GM12874 (cell line): ENCODE measurements around the gene PEX14.

ENCODE experiments used
- TF ChIP-seq, protein P1 (sequence below): IDR thresholded peaks from 2 replicates; pipeline ENCODE4 v1.5.1; 2011; ENCODE audit warnings: low read depth, mild to moderate bottlenecking, control low read depth, low read length, moderate library complexity; ENCODE audit not compliant: insufficient read depth

PEX14 gene

DNA sequence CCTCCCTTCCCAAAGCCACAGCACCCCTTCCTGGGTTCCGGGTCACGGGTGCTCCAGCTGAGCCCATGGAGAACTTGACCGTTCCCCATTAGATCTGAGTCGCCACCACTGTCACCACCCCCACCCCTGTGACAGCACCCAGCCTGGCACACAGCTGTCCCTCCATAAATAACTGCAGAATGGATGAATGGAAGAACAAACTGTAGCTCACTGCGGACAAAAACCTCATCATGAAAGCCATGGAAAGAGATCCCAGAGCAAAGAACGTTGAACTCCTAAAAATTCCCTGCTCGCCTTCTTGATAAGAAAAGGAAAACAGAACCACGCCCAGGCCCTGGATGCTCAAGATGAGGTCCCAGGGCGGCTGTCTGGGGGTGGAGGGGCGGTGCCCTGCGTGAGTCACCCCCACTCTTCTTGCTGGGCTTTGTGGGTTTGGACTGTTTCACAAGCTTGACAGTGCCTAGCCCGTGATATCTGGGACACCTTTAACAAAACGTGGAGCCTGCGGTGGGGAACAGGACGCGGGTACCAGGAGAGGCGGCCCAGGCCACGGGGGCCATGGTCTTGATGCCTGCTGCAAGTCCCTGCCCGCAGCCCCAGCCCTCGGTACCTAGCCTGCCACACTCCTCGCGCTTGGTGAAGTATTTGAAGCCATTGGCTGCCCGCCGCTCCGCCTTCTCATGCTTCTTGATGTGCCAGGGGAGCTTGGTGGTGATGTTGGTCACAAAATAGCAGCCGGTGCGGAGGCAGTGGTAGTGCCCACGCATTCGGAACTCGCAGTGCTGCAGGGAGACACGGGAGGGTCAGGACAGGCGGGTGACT is 169.8 kb downstream of the PEX14 start:
- TF ChIP-seq, protein P1, sequence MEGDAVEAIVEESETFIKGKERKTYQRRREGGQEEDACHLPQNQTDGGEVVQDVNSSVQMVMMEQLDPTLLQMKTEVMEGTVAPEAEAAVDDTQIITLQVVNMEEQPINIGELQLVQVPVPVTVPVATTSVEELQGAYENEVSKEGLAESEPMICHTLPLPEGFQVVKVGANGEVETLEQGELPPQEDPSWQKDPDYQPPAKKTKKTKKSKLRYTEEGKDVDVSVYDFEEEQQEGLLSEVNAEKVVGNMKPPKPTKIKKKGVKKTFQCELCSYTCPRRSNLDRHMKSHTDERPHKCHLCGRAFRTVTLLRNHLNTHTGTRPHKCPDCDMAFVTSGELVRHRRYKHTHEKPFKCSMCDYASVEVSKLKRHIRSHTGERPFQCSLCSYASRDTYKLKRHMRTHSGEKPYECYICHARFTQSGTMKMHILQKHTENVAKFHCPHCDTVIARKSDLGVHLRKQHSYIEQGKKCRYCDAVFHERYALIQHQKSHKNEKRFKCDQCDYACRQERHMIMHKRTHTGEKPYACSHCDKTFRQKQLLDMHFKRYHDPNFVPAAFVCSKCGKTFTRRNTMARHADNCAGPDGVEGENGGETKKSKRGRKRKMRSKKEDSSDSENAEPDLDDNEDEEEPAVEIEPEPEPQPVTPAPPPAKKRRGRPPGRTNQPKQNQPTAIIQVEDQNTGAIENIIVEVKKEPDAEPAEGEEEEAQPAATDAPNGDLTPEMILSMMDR = no peak

DNA sequence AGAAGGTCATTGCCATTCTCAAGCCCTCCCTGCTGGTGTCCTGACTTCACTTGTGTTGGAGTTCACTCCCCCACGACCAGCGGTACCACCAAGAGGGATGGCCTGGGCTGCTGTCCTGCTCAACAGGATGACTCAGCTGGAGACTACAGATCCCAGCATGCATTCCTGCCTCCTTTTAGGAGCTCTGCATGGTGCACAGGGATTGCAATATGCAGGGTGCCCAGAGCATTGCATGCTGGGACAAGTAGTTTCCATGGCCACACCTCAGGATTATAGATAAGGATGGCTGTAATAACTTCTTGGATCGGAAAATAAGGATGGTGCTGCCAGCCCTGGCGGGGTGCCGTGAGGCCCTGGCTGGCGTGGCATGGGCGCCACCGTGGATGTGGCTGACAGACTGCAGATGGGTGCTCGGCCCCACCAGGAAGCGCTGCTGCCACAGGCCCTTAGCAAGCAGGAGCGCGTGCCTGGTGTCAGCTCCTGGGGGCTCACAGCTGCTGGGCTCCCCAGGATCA is 171.7 kb downstream of the PEX14 start:
- TF ChIP-seq, protein P1 = no peak

DNA sequence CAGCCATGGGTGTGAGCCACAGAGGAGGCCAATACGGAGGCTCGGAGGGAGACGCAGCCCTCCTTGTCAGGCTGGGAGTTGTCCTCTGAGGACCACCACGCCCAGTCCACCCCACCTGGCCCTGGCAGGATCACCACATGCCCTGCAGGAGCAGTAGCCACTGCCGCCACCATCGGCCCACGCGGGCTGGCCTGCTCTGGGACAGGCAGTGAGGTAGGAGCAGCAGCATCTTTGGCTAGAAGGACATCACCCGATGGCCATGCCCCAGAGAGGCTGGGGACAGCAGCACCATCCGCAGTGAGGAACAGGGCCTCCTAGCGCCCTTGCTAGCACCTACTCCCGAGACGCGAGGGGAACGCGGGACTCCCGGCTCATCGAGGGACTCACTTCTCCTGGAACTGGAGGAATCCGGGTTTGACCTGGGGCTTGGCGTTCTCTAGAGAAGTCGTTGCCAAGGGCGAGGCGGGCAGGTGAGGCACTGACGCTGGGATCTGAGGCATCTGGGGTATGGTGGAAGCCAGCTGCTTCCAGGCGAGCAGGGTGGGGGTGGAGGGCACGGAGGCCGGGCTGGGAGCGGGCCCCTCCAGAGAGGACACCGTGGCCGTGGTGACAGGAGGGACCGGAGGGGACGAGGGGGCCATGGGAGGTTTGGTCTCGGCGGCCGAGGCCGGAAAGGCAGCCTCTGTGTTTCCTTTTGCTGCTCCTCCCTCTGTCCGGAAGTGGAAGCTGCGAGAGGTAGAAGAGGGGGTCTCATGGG is 172.8 kb downstream of the PEX14 start:
- TF ChIP-seq, protein P1 = no peak

DNA sequence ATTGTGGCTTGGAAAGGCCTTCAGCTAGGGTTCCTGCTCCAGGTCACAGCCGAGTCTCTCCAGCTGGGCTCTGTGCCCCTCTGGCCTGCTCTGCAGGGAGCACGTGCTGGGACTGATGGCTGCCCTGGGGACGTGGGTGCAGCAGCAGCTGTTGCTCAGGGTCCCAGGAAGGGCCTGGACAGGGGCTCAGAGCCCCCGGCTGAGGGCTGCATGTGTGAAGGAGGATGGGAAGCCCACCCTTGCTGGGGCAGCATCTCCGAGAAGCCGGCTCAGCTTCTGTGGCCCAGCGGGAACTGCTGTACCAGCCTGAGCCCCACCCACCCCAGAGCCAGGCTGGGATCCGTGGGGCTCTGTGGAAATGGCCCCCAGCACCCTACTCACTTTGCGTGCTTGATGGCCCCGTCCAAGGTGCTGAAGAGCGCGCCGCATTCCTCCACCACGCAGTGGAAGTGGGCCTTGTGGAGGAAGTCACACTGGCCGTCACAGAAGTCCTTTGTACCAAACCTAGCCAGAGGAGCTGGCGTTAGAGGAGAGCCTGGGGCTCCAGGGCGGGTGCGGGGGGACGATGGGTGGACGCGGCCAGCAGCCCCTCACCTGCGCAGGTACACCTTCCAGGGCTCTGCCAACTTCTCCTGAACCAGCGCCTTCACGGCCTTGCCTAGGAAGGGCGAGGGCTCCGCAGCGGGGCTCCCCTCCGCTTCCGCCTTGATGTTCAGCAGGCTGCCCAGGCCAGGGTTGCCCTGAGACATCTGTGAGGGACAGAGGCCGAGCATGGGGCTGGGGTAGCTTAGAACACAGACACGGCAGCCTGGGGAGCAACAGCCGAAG is 174.2 kb downstream of the PEX14 start:
- TF ChIP-seq, protein P1 = no peak

DNA sequence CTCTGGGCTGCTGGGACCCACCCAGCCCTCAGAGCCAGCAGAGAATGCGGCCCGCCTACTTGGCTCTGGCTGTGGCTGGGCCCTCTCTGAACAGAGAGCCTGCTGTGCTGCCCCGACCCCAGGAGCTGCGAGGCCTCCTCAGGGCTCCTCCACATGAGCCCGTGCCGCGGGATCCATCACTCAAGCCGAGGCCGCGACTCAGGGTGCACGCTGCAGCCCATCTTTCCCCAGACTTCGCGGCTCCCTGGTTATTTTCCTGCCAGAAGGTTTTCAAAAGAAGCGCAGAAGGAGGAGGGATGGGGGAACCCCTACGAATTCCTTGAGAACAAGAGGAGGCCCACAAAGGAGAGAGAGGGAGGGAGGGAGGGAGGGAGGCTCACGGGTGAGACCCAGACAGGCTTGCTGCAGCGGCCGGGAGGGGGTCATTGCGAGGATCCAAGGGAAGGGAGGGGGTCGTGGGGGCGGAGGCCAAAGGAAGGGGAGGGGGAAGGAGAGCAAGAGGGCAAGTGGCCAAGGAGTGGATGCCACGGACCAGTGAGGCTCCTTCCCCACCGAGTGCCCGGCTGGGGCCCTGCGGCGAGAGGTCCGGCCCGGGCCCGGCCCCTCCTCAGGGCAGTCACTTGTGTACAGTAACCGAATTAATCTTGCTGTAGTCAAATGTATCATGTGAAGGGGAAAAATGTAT is 174.9 kb downstream of the PEX14 start:
- TF ChIP-seq, protein P1 = no peak

DNA sequence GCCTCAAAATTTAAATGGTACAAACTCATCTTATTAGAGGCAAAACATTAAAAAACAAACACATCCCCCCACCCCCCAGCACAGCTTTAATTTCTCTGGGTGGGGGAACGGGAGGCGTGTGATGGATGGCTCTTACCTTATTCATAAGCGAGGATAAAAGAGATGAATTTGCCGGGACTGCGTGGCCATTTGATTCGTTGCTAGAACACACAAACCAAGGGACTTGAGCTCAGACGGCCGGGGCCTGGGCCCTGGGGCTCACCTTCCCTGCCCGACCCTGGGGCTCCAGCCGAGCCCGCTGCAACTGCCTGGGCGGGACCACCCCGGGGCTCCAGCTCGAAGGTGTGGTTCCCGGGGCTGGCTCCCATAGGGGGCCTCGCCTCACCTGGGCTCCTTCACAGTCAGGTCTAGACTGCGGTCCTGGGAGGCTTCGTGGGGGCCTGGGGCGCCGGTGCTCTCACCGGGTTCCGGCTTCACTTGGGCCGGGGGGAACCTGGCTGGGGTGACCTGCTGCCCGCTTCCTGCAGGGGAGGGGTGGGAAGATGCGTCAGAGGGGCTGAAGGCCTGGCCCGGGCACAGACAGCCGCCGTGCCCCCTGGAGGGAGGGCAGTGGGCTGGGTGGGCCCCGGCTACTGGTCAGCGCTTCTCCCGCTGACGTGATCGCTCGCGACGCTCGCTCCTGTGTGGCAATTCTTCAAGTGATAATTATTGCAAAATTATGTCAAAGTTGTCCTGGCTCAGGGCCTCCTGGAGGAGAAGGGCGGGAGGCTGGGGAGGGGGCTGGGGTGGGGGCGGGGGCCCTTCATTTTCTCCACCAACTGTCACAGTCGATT is 176.0 kb downstream of the PEX14 start:
- TF ChIP-seq, protein P1 = no peak
